Activated T-cell treated with anti-CD3 and anti-CD28 coated beads, Interleukin-2, amount 50 U/mL, for 72 hours (primary cell): ENCODE results near the gene DYNC2LI1. TPM values are rescaled to one million over a fixed set of nuclear protein-coding genes. Genes with fewer than 3 reads are reported as not detected.
A peak's percentile ranks its signal among the peaks of the same experiment; 100 is the strongest.

Experiments used
- ATAC-seq, 2 donors: fragments of 150-1000 bp; cut with Tn5 transposase; replicated peaks in 1 of 2; 2 replicates each; pipeline ENCODE4 v1.10.0; 2021; ENCODE audit warnings: moderate library complexity in 2 of 2, mild to moderate bottlenecking in 1 of 2
- DNase-seq, 2 donors: peaks; one replicate each; pipeline ENCODE4 v3.0.0; 2021 to 2022; ENCODE audit warnings: mixed read lengths in 1 of 2
- H3K27ac Mint-ChIP-seq: one replicate; pipeline ENCODE4 v1.8.0; 2022; ENCODE audit warnings: mild to moderate bottlenecking, moderate library complexity, mixed read lengths
- H3K27me3 Mint-ChIP-seq: one replicate; pipeline ENCODE4 v1.8.0; 2022; ENCODE audit warnings: low read depth, mixed read lengths
- H3K36me3 Mint-ChIP-seq, 2 donors: one replicate each; pipeline ENCODE4 v1.8.0; 2022; ENCODE audit warnings: mixed read lengths in 2 of 2, mild to moderate bottlenecking in 1 of 2; ENCODE audit not compliant: insufficient read depth in 2 of 2
- H3K4me1 Mint-ChIP-seq: one replicate; pipeline ENCODE4 v1.8.0; 2022; ENCODE audit warnings: low read depth, mixed read lengths
- H3K4me3 Mint-ChIP-seq, 2 donors: one replicate each; pipeline ENCODE4 v1.8.0; 2022; ENCODE audit warnings: mild to moderate bottlenecking in 2 of 2, mixed read lengths in 2 of 2, moderate library complexity in 2 of 2
- H3K9me3 Mint-ChIP-seq, 2 donors: one replicate each; pipeline ENCODE4 v1.8.0; 2022; ENCODE audit warnings: mixed read lengths in 2 of 2
- total RNA-seq, 2 donors: library from RNA; stranded (reverse); gene quantifications; one replicate each; pipeline ENCODE4 v1.2.3, GENCODE V29; 2022

DYNC2LI1 gene
- total RNA-seq, 2 donors from 2014 or later = 31.9 to 34.6 TPM

DNA sequence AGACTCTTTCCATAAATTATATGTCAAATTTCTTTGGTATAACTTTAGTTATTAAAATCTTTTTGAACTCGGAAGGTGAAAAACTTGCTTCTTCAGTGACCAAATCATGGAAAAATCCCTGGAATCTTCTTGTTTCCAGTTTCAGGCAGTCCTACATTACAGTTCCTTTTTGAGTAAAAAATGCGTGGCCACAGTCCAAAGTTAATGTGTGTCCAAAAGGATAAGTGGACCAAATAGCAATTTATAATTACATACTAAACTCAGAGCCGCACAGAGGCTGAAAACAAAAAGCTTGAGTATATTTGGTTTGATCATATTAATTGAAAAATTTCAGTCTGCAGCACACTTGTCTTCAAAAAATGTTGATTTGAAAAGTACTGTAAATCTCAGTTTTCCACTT, 28.4 kb upstream of the DYNC2LI1 start:
- ATAC-seq (no peak), DNase-seq (no peak)
- Mint-ChIP-seq H3K27me3 (peaks cover 5% of the 10 kb centered on the region), H3K4me3 (no peak overlapping the region), H3K36me3 (no peaks in the 10 kb centered on the region), H3K27ac (no peak overlapping the region), H3K9me3 (no peaks in the 10 kb centered on the region), H3K4me1 (no peaks in the 10 kb centered on the region)

GRCh38 chr2:43748333-43748732, 25.5 kb upstream of the DYNC2LI1 start:
- no peaks in the 10 kb centered on the region for H3K9me3 Mint-ChIP-seq
- H3K27ac Mint-ChIP-seq = no peak overlapping the region
- H3K4me1 Mint-ChIP-seq = no peaks in the 10 kb centered on the region
- H3K4me3 Mint-ChIP-seq = no peak overlapping the region
- ATAC-seq (no peak), DNase-seq (peak; percentile 2 to 9)
- no peaks in the 10 kb centered on the region for H3K36me3 Mint-ChIP-seq
- no peaks in the 10 kb centered on the region for H3K27me3 Mint-ChIP-seq

DNA sequence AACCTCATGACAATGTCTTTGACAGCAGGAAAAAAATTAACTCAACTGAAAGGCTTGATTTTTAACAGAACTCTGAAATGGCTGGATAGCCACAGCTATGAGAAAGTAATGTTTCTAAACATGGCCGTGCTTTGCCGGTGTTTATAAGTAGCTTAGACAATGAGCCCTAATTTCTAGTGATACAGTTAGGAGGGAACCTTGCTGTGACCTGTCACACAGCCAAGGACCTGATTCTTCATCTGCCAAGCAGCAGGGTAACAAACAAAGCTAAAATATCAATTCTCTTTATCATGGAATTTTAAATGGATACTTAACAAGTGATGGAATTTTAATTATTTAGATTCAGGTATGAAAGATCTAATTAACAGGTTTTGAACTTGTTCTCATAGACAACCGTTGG, 24.3 kb upstream of the DYNC2LI1 start:
- no peak overlapping the region for H3K27ac Mint-ChIP-seq
- DNase-seq = no peak
- H3K27me3 Mint-ChIP-seq = no peaks in the 10 kb centered on the region
- no peaks in the 10 kb centered on the region for H3K36me3 Mint-ChIP-seq
- no peaks in the 10 kb centered on the region for H3K9me3 Mint-ChIP-seq
- no peaks in the 10 kb centered on the region for H3K4me1 Mint-ChIP-seq
- ATAC-seq = no peak
- no peak overlapping the region for H3K4me3 Mint-ChIP-seq

GRCh38 chr2:43751476-43751990, 22.3 kb upstream of the DYNC2LI1 start:
- H3K4me3 Mint-ChIP-seq = no peak overlapping the region
- H3K36me3 Mint-ChIP-seq = no peaks in the 10 kb centered on the region
- DNase-seq = no peak
- no peak overlapping the region for H3K27ac Mint-ChIP-seq
- H3K27me3 Mint-ChIP-seq = no peaks in the 10 kb centered on the region
- no peaks in the 10 kb centered on the region for H3K4me1 Mint-ChIP-seq
- no peaks in the 10 kb centered on the region for H3K9me3 Mint-ChIP-seq
- no peak for ATAC-seq

DNA sequence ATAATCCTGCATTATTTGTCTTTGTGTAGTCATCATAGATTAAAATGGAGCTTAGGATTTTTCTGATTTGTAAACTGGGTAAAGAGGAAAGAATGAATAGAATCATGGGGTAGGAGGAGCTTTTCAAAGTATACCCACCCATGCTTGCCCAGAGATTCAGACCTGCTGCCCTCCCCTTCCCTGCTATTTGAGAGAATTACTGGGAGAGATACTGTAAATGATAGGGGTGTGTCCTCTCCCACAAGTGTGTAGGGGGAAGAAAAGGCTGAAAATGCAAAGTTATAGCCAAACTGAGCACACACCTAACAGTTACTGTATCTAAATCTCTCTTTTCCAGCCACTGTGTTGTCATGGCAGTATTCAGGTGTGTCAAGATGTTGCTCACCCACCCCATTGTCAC, 21.5 kb upstream of the DYNC2LI1 start:
- H3K36me3 Mint-ChIP-seq = no peaks in the 10 kb centered on the region
- H3K4me3 Mint-ChIP-seq = no peak overlapping the region
- no peaks in the 10 kb centered on the region for H3K4me1 Mint-ChIP-seq
- ATAC-seq (no peak), DNase-seq (no peak)
- no peak overlapping the region for H3K27ac Mint-ChIP-seq
- H3K27me3 Mint-ChIP-seq = no peaks in the 10 kb centered on the region
- H3K9me3 Mint-ChIP-seq = no peaks in the 10 kb centered on the region

DNA sequence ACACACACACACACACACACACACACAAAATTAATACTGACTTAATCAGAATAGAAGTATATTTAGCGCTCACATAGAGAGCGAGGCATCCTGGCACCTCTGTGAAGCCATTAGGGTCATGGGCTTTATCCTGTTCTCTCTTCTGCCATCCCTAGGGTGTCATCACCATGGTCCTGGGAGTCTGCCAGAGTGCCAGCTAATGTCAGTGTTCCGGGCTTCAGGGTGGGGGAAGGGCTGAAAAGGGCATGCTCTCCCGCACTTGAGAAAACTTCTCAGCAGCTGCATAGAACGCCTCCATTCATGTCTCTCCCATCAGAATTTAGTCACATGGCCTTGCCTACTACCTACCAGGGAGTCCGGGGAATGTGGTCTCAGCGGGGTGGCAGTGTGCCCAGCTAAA, 19.7 kb upstream of the DYNC2LI1 start:
- no peak for ATAC-seq
- H3K4me3 Mint-ChIP-seq = no peak overlapping the region
- H3K27me3 Mint-ChIP-seq = no peaks in the 10 kb centered on the region
- H3K27ac Mint-ChIP-seq = no peak overlapping the region
- H3K36me3 Mint-ChIP-seq = no peaks in the 10 kb centered on the region
- DNase-seq = no peak
- H3K4me1 Mint-ChIP-seq = no peaks in the 10 kb centered on the region
- no peaks in the 10 kb centered on the region for H3K9me3 Mint-ChIP-seq

DNA sequence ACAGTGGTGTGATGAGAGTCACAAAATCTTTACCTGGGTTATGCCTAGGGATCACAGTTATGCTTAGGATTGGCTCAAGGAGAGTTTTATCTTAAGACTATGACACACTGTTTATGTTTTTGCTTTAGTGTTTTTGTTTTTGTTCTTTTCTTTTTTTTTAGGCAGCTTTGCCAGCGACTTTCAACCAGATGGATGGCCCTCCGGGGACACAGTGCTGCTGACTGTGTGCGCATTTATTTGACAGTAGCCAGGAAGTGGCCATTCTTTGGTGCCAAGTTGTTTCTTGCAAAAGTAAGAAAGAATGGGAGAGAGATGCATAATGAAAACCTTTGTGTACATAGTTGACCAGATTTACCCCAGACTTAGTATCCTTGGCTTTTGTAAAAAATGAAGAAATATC, 15.1 kb upstream of the DYNC2LI1 start:
- ATAC-seq = no peak
- Mint-ChIP-seq H3K4me1 (peaks cover 18% of the 10 kb centered on the region), H3K9me3 (no peaks in the 10 kb centered on the region), H3K27me3 (no peaks in the 10 kb centered on the region), H3K27ac (no peak overlapping the region), H3K4me3 (no peak overlapping the region), H3K36me3 (no peaks in the 10 kb centered on the region)
- no peak for DNase-seq

GRCh38 chr2:43759195-43759594, 14.6 kb upstream of the DYNC2LI1 start:
- no peak overlapping the region for H3K27ac Mint-ChIP-seq
- H3K27me3 Mint-ChIP-seq = no peaks in the 10 kb centered on the region
- ATAC-seq (no peak), DNase-seq (no peak)
- H3K4me3 Mint-ChIP-seq = no peak overlapping the region
- H3K36me3 Mint-ChIP-seq = no peaks in the 10 kb centered on the region
- peaks cover 18% of the 10 kb centered on the region for H3K4me1 Mint-ChIP-seq
- no peaks in the 10 kb centered on the region for H3K9me3 Mint-ChIP-seq

GRCh38 chr2:43762286-43762685, 11.6 kb upstream of the DYNC2LI1 start:
- H3K27me3 Mint-ChIP-seq = no peaks in the 10 kb centered on the region
- DNase-seq = no peak
- peaks cover 36% of the 10 kb centered on the region for H3K4me1 Mint-ChIP-seq
- no peaks in the 10 kb centered on the region for H3K9me3 Mint-ChIP-seq
- ATAC-seq = peak; percentile 90
- peak overlapping the region in 1 of 2 donors; percentile 67 for H3K4me3 Mint-ChIP-seq
- peak overlapping the region; percentile 85 for H3K27ac Mint-ChIP-seq
- no peaks in the 10 kb centered on the region for H3K36me3 Mint-ChIP-seq

GRCh38 chr2:43763091-43763490, 10.7 kb upstream of the DYNC2LI1 start:
- no peak overlapping the region for H3K27ac Mint-ChIP-seq
- ATAC-seq = no peak
- H3K4me3 Mint-ChIP-seq = no peak overlapping the region
- H3K27me3 Mint-ChIP-seq = no peaks in the 10 kb centered on the region
- H3K4me1 Mint-ChIP-seq = peaks cover 36% of the 10 kb centered on the region
- H3K9me3 Mint-ChIP-seq = no peaks in the 10 kb centered on the region
- no peaks in the 10 kb centered on the region for H3K36me3 Mint-ChIP-seq
- no peak for DNase-seq

- Mint-ChIP-seq H3K4me1 (peaks cover 36% of the 10 kb centered on the region), H3K36me3 (no peaks in the 10 kb centered on the region), H3K27me3 (no peaks in the 10 kb centered on the region), H3K9me3 (no peaks in the 10 kb centered on the region), H3K4me3 (no peak overlapping the region), H3K27ac (peak overlapping the region; percentile 19)
- ATAC-seq (no peak), DNase-seq (no peak)
These were observed 9.6 kb upstream of the DYNC2LI1 start for GRCh38 chr2:43764086-43764705.

GRCh38 chr2:43766006-43766405, 7.8 kb upstream of the DYNC2LI1 start:
- DNase-seq = no peak
- H3K27me3 Mint-ChIP-seq = peaks cover 4% of the 10 kb centered on the region
- H3K36me3 Mint-ChIP-seq = no peaks in the 10 kb centered on the region
- peak overlapping the region in 1 of 2 donors; percentile 47 for H3K4me3 Mint-ChIP-seq
- no peaks in the 10 kb centered on the region for H3K9me3 Mint-ChIP-seq
- H3K27ac Mint-ChIP-seq = peak overlapping the region; percentile 67
- peak in 1 of 2 donors; percentile 24 for ATAC-seq
- H3K4me1 Mint-ChIP-seq = peaks cover 30% of the 10 kb centered on the region

- H3K27me3 Mint-ChIP-seq = peaks cover 5% of the 10 kb centered on the region
- no peaks in the 10 kb centered on the region for H3K9me3 Mint-ChIP-seq
- H3K4me3 Mint-ChIP-seq = peak overlapping the region; percentile 99
- DNase-seq (no peak), ATAC-seq (no peak)
- H3K4me1 Mint-ChIP-seq = peaks cover 34% of the 10 kb centered on the region
- peak overlapping the region; percentile 95 for H3K27ac Mint-ChIP-seq
- H3K36me3 Mint-ChIP-seq = peaks cover 0 to 10% of the 10 kb centered on the region in 2 donors
These were observed 778 bp downstream of the DYNC2LI1 start for GRCh38 chr2:43774617-43775016.

DNA sequence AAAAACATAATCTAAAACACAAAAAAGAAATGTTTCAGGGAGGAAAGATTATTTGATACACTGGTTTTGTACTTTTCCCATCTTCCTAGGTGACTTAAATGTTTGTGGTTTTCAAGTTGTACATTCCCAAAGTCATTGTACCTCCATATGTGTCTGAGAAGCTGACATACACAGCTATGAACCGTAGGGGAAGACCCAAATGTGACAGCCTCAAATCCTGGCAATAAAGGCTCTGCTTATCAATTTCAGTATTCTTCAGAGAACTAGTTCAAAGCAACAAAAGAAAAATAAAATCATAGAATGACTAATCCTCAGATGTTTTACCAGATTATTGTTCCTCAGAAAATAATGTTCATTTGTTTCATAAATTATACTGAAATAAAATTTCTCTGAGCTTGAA, 2.5 kb downstream of the DYNC2LI1 start:
- peak; percentile 53 to 57 for ATAC-seq
- no peaks in the 10 kb centered on the region for H3K27me3 Mint-ChIP-seq
- DNase-seq = peak in 1 of 2 donors; percentile 26

More for the DNA sequence above, 2.5 kb downstream of the DYNC2LI1 start:
- Mint-ChIP-seq H3K4me1 (peaks cover 45% of the 10 kb centered on the region), H3K36me3 (peaks cover 0 to 18% of the 10 kb centered on the region in 2 donors), H3K4me3 (peak overlapping the region; percentile 64 to 66), H3K27ac (peak overlapping the region; percentile 75), H3K9me3 (peaks cover 0 to 3% of the 10 kb centered on the region in 2 donors)
